ENCODE results near the gene BPIFA1. TPM values are rescaled to one million over a fixed set of nuclear protein-coding genes. Genes with fewer than 3 reads are reported as not detected.
A peak's percentile ranks its signal among the peaks of the same experiment; 100 is the strongest.

Gene BPIFA1
- total and polyA plus RNA-seq, 9 of the 15 experiments (the other 6 are each of a cell fraction or from before 2014, with no cell fraction given) = not detected

- Histone ChIP-seq H3K4me2 (ENCODE audit: insufficient read depth, low read length) (no peak overlapping the region), H3K9me1 (ENCODE audit: control insufficient read depth, insufficient read depth, low read length) (no peaks in the 10 kb centered on the region), H3K27ac (ENCODE audit: extremely low read depth, low read depth, low read length) (no peak overlapping the region), H3K79me2 (ENCODE audit: control insufficient read depth, insufficient read depth, low read length) (no peaks in the 10 kb centered on the region), H3K36me3 (ENCODE audit: control insufficient read depth, insufficient read depth, low read length) (no peaks in the 10 kb centered on the region), H2AFZ (ENCODE audit: low read depth, low read length) (no peak overlapping the region), H3K9ac (ENCODE audit: insufficient read depth in 1 of 2, low read depth in 2 of 2, low read length in 2 of 2) (no peak overlapping the region), H3K4me3 (no peak overlapping the region), H3K4me1 (replicated peaks in 1 of 2; ENCODE audit: control insufficient read depth in 2 of 2, insufficient read depth in 2 of 2, low read length in 2 of 2) (no peaks in the 10 kb centered on the region), H4K20me1 (replicated peaks; ENCODE audit: control insufficient read depth, insufficient read depth, low read length) (peaks cover 5% of the 10 kb centered on the region; the same call in 1 of the 2 replicates), H3K27me3 (ENCODE audit: control insufficient read depth in 2 of 2, insufficient read depth in 2 of 2, low read length in 2 of 2) (peaks cover 16 to 47% of the 10 kb centered on the region in 2 experiments; a peak in 4 of 5 replicates), H3K9me3 (replicated peaks; ENCODE audit: control insufficient read depth, insufficient read depth, low read depth, low read length) (no peaks in the 10 kb centered on the region)
- ATAC-seq = peak; percentile 91
- WGBS (ENCODE audit: insufficient coverage, low coverage, missing lambda C conversion rate) = 1% methylated on average over 7 of the region's 7 CpGs
- no TSS peak for BruUV-seq (replicated peaks)
- peak; percentile 88 for FAIRE-seq
- intact Hi-C loops (cut with micrococcal nuclease) = loop anchor here (2.0 to 10.0 kb wide), 2 partner anchors 57 to 195 kb away; partner anchors contain the start of gene BPIFA1
- CTCF ChIA-PET (ENCODE audit: low intra/inter-chr PET ratio) = interaction anchor here (0.6 to 1.8 kb wide), 4 partner anchors 30 to 389 kb away, joined by 3 to 10 read pairs (median 4); no protein-coding TSS in a partner anchor
- in situ Hi-C loops (cut with MboI) = loop anchor here (10.0 kb wide), 1 partner anchor 197 kb away; no protein-coding TSS in a partner anchor
- DNase-seq (ENCODE audit: extremely low read depth in 1 of 4, low spot score in 3 of 4) = peak; percentile 72 to 84 (median 80)
- POLR2A ChIA-PET = interaction anchor here (1.3 kb wide), 1 partner anchor 141 kb away, joined by 3 read pairs; no protein-coding TSS in a partner anchor
- TF ChIP-seq DEAF1 (CRISPR knock-in tag; IDR thresholded peaks at IDR 0.05) (peak; percentile 61; the same call in 1 of the 2 replicates), PKNOX1 (IDR thresholded peaks at IDR 0.05) (no peak), DLX4 (CRISPR knock-in tag; IDR thresholded peaks at IDR 0.05) (no peak), HDAC8 (tag; IDR thresholded peaks at IDR 0.05) (no peak), ZBTB26 (CRISPR knock-in tag; IDR thresholded peaks at IDR 0.05) (0 out of 2 replicates have a peak, but pooled peaks have one; percentile 30), ESRRA (IDR thresholded peaks at IDR 0.05; ENCODE audit: borderline replicate concordance, low read depth) (0 out of 2 replicates have a peak, but pooled peaks have one; percentile 37), CTCF (IDR thresholded peaks at IDR 0.05 in 2 of 3, conservative IDR thresholded peaks at IDR 0.05 in 1 of 3; ENCODE audit: insufficient read depth in 2 of 3, low read depth in 1 of 3, low read length in 3 of 3) (peak; percentile 91 to 99 (median 94)), XRCC5 (IDR thresholded peaks at IDR 0.05; ENCODE audit: low read depth, low read length) (peak; percentile 62; the same call in 1 of the 2 replicates), RNF2 (IDR thresholded peaks at IDR 0.05) (no peak), ZNF79 (CRISPR knock-in tag; IDR thresholded peaks at IDR 0.05; ENCODE audit: low read depth) (no peak), ZKSCAN1 (IDR thresholded peaks at IDR 0.05; ENCODE audit: low read depth, low read length) (0 out of 2 replicates have a peak, but pooled peaks have one; percentile 18), RAD21 (CRISPR knock-in tag; conservative IDR thresholded peaks at IDR 0.05 in 1 of 2, IDR thresholded peaks at IDR 0.05 in 1 of 2) (peak; percentile 57 to 91), HBP1 (CRISPR knock-in tag; IDR thresholded peaks at IDR 0.05) (peak; percentile 54; the same call in 1 of the 2 replicates)
Measured at GRCh38 chr20:33291830-33292355, 56.1 kb downstream of the BPIFA1 start.

All from K562 (cell line).